Measurements from ENCODE around the gene HSPB7.

The HSPB7 gene

GRCh38 chr1:16031551-16031950 is 13.7 kb upstream of the HSPB7 start:
- CTCF ChIA-PET: interaction anchor here (0.6 to 2.5 kb wide), 5 partner anchors 8 to 240 kb away, joined by 3 to 14 read pairs (median 3); partner anchors contain the start of gene HSPB7
- POLR2A ChIA-PET: no interaction called here
- no peak overlapping the region for H3K4me3 ChIP-seq (ENCODE audit: low read depth, low read length)
- H3K36me3 ChIP-seq (ENCODE audit: control insufficient read depth in 2 of 2, insufficient read depth in 1 of 2, low read length in 2 of 2): no peaks in the 10 kb centered on the region
- H3K9me3 ChIP-seq (ENCODE audit: control insufficient read depth, insufficient read depth, low read depth, low read length): no peaks in the 10 kb centered on the region
- TF ChIP-seq WT1 (tag by site-specific recombination; IDR thresholded peaks at IDR 0.05) (no peak), ZNF266 (tag by site-specific recombination; IDR thresholded peaks at IDR 0.05; ENCODE audit: low read depth) (no peak), ZNF701 (tag by site-specific recombination; IDR thresholded peaks at IDR 0.05) (no peak), ZNF404 (tag by site-specific recombination; IDR thresholded peaks at IDR 0.05) (no peak), SP7 (tag by site-specific recombination; IDR thresholded peaks at IDR 0.05) (no peak), ZNF366 (tag by site-specific recombination; conservative IDR thresholded peaks at IDR 0.05) (no peak), ZNF148 (tag by site-specific recombination; IDR thresholded peaks at IDR 0.05; ENCODE audit: borderline replicate concordance) (no peak), ELK4 (IDR thresholded peaks at IDR 0.05; ENCODE audit: borderline replicate concordance, low read depth, low read length) (no peak), GLIS2 (tag by site-specific recombination; IDR thresholded peaks at IDR 0.05) (no peak), ZNF10 (tag by site-specific recombination; IDR thresholded peaks at IDR 0.05) (no peak), PRDM10 (tag by site-specific recombination; IDR thresholded peaks at IDR 0.05) (no peak), MZF1 (tag by site-specific recombination; IDR thresholded peaks at IDR 0.05; ENCODE audit: borderline replicate concordance) (no peak), ZSCAN23 (tag by site-specific recombination; IDR thresholded peaks at IDR 0.05) (no peak), ZNF114 (tag by site-specific recombination; IDR thresholded peaks at IDR 0.05) (no peak), ZNF239 (tag by site-specific recombination; IDR thresholded peaks at IDR 0.05) (no peak), MYNN (tag by site-specific recombination; IDR thresholded peaks at IDR 0.05; ENCODE audit: borderline replicate concordance) (no peak), IKZF3 (tag by site-specific recombination; IDR thresholded peaks at IDR 0.05) (no peak), ZNF157 (tag by site-specific recombination; IDR thresholded peaks at IDR 0.05) (no peak), PRDM1 (tag by site-specific recombination; IDR thresholded peaks at IDR 0.05) (no peak)
- no peak overlapping the region for H3K27ac ChIP-seq (ENCODE audit: extremely low read depth, low read depth, low read length)
- no peaks in the 10 kb centered on the region for H3K4me1 ChIP-seq (ENCODE audit: control insufficient read depth, insufficient read depth, low read length)

GRCh38 chr1:16029288-16029687 is 11.4 kb upstream of the HSPB7 start:
- H3K36me3 ChIP-seq (ENCODE audit: control insufficient read depth in 2 of 2, insufficient read depth in 1 of 2, low read length in 2 of 2): no peaks in the 10 kb centered on the region
- no peak overlapping the region for H3K4me3 ChIP-seq (ENCODE audit: low read depth, low read length)
- ChIA-PET POLR2A (no interaction called here), CTCF (no interaction called here)
- H3K9me3 ChIP-seq (ENCODE audit: control insufficient read depth, insufficient read depth, low read depth, low read length): no peaks in the 10 kb centered on the region
- H3K27ac ChIP-seq (ENCODE audit: extremely low read depth, low read depth, low read length): no peak overlapping the region
- no peaks in the 10 kb centered on the region for H3K4me1 ChIP-seq (ENCODE audit: control insufficient read depth, insufficient read depth, low read length)
- TF ChIP-seq ZSCAN4 (tag by site-specific recombination; IDR thresholded peaks at IDR 0.05) (no peak), PRDM2 (tag by site-specific recombination; IDR thresholded peaks at IDR 0.05; ENCODE audit: borderline replicate concordance) (no peak), ZIC2 (tag by site-specific recombination; IDR thresholded peaks at IDR 0.05) (no peak), ZXDB (tag by site-specific recombination; IDR thresholded peaks at IDR 0.05) (no peak)

Data from HEK293 (cell line).